Thoracic aorta (tissue), 2 donors: ENCODE data around the gene RAB9A. TPM values are rescaled to one million over a fixed set of nuclear protein-coding genes. Genes with fewer than 3 reads are reported as not detected.

Source experiments
- ATAC-seq: fragments of 150-250 bp; one replicate; pipeline ENCODE4 v1.8.0; 2017; ENCODE audit warnings: low read depth; ENCODE audit not compliant: insufficient number of reproducible peaks, low FRiP score
- DNase-seq: peaks from one replicate; pipeline ENCODE4 v3.0.0-alpha.2; 2020; ENCODE audit warnings: low spot score
- H3K27ac ChIP-seq, 2 donors: fragments of 200-600 bp; sonication (generic); 1 replicate in 1 of 2; 2 replicates in 1 of 2; pipeline ENCODE4 v1.5.1; 2016; ENCODE audit warnings: mild to moderate bottlenecking in 2 of 2, moderate library complexity in 2 of 2
- H3K27me3 ChIP-seq: fragments of 200-600 bp; sonication (generic); replicated peaks from 2 replicates; pipeline ENCODE4 v1.6.0; 2016; ENCODE audit warnings: mild to moderate bottlenecking; ENCODE audit not compliant: insufficient read depth
- H3K36me3 ChIP-seq: fragments of 200-600 bp; sonication (generic); one replicate; pipeline ENCODE4 v1.5.1; 2016
- H3K4me1 ChIP-seq, 2 donors: fragments of 200-600 bp; sonication (generic); 1 replicate in 1 of 2; 2 replicates in 1 of 2; pipeline versions ENCODE4 v1.5.1 to v1.6.0; 2016; ENCODE audit warnings: low read depth in 2 of 2, mild to moderate bottlenecking in 1 of 2; ENCODE audit not compliant: control insufficient read depth in 1 of 2
- H3K4me3 ChIP-seq: fragments of 200-600 bp; sonication (generic); 2 replicates; pipeline ENCODE4 v1.5.1; 2016; ENCODE audit warnings: mild to moderate bottlenecking
- H3K9me3 ChIP-seq: fragments of 200-600 bp; sonication (generic); 2 replicates; pipeline ENCODE4 v1.5.1; 2016
- total RNA-seq, 2 donors: library from RNA; depleted of rRNA; stranded (reverse); fragments of >200 nt; gene quantifications; one replicate each; pipeline versions ENCODE4 v1.1.0 to v1.2.3, GENCODE V29; 2016
- TF ChIP-seq, protein P1 (sequence below): fragments of 200-600 bp; sonication (generic); IDR thresholded peaks from one replicate; pipeline ENCODE4 v1.5.1; 2019; ENCODE audit warnings: antibody characterized with exemption

Gene RAB9A
- total RNA-seq, 2 donors from 2014 or later = 20.0 to 21.7 TPM

DNA sequence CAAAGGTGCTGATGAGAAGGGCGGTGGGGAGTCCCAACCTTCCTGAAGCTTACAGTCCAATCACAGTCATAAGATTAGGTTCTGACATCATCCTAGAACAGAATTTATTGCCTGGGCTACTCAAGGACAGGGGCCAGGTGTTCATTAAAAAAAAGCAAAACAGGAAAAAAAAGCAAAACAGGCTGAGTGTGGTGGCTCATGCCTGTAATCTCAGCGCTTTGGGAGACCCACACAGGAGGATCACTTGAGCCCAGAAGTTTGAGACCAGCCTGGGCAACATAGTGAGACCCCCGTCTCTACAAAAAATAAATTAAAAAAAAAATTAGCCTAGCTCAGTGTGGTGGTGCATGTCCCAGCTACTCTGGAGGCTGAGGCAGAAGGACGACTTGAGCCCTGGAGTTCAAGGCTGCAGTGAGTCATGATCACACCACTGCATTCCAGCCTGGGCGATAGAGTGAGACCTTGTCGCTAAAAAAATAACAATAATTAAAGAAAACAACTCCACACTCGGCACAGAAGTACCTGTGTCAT lies 3.0 kb downstream of the RAB9A start:
- no peak for ATAC-seq
- TF ChIP-seq, protein P1, sequence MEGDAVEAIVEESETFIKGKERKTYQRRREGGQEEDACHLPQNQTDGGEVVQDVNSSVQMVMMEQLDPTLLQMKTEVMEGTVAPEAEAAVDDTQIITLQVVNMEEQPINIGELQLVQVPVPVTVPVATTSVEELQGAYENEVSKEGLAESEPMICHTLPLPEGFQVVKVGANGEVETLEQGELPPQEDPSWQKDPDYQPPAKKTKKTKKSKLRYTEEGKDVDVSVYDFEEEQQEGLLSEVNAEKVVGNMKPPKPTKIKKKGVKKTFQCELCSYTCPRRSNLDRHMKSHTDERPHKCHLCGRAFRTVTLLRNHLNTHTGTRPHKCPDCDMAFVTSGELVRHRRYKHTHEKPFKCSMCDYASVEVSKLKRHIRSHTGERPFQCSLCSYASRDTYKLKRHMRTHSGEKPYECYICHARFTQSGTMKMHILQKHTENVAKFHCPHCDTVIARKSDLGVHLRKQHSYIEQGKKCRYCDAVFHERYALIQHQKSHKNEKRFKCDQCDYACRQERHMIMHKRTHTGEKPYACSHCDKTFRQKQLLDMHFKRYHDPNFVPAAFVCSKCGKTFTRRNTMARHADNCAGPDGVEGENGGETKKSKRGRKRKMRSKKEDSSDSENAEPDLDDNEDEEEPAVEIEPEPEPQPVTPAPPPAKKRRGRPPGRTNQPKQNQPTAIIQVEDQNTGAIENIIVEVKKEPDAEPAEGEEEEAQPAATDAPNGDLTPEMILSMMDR = no peak
- Histone ChIP-seq H3K4me3 (no peak overlapping the region), H3K4me1 (peaks cover 20 to 37% of the 10 kb centered on the region in 2 donors), H3K27me3 (no peaks in the 10 kb centered on the region), H3K36me3 (no peaks in the 10 kb centered on the region), H3K27ac (no peak overlapping the region), H3K9me3 (no peaks in the 10 kb centered on the region)
- DNase-seq = no peak

DNA sequence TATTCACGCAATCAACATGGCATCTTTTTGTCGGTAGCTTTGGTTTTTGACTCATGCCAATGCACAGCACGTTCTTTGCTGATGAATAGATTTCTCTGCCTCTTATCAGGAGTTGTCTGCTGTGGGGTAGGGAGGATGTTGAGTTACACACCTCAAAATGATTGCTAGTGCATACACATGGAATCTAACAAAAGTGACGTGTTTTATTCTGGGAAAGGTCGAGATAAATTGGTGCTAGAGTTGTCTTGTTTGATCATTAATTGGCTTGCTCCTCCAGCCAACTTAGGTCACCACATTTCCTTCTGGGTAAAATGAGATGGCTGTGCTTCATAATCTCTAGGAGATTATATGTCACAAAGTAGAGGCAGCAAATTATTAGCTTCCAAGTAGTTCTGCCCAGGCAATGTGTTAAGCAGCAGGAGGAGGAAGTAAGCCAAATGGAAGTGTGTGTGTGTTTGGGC lies 3.9 kb downstream of the RAB9A start:
- peak overlapping the region in 1 of 2 donors; percentile 12 for H3K27ac ChIP-seq
- TF ChIP-seq, protein P1 = no peak
- peaks cover 20 to 37% of the 10 kb centered on the region in 2 donors for H3K4me1 ChIP-seq
- ATAC-seq (no peak), DNase-seq (no peak)
- no peak overlapping the region for H3K4me3 ChIP-seq
- H3K36me3 ChIP-seq = no peaks in the 10 kb centered on the region
- H3K27me3 ChIP-seq = no peaks in the 10 kb centered on the region
- no peaks in the 10 kb centered on the region for H3K9me3 ChIP-seq

- peaks cover 22 to 40% of the 10 kb centered on the region in 2 donors for H3K4me1 ChIP-seq
- no peaks in the 10 kb centered on the region for H3K36me3 ChIP-seq
- H3K4me3 ChIP-seq = no peak overlapping the region
- H3K27me3 ChIP-seq = no peaks in the 10 kb centered on the region
- no peaks in the 10 kb centered on the region for H3K9me3 ChIP-seq
- no peak for DNase-seq
- H3K27ac ChIP-seq = peak overlapping the region in 1 of 2 donors; percentile 12
- ATAC-seq = no peak
- TF ChIP-seq, protein P1 = no peak
Observed at GRCh38 chrX:13693341-13693961, 4.5 kb downstream of the RAB9A start.

- Histone ChIP-seq H3K9me3 (no peaks in the 10 kb centered on the region), H3K36me3 (no peaks in the 10 kb centered on the region), H3K4me3 (no peak overlapping the region), H3K27ac (peak overlapping the region in 1 of 2 donors; percentile 5), H3K4me1 (peaks cover 31 to 49% of the 10 kb centered on the region in 2 donors), H3K27me3 (no peaks in the 10 kb centered on the region)
- no peak for DNase-seq
- ATAC-seq = no peak
- TF ChIP-seq, protein P1 = no peak
Observed at GRCh38 chrX:13694359-13694758, 5.4 kb downstream of the RAB9A start.

DNA sequence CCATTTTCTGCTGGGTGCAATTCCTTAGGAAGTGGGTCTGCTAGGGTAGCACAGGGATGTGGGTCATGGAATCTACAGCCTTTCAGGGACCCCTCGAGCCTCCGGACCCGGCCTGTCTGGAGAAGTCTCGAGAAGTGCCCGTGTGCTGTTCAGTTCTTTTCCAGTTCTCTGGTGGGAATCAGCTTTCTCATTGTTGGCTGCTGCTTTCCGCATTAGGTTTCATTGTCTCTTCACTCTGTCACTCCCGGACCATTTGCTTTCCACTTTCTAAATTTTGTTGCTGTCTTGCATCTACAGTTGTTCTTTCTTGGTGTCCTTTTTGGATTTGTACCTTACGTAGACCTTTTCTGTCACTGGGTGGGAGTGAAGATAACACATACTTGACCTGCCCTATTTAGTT lies 6.1 kb downstream of the RAB9A start:
- Histone ChIP-seq H3K4me1 (peaks cover 32 to 53% of the 10 kb centered on the region in 2 donors), H3K4me3 (no peak overlapping the region), H3K9me3 (no peaks in the 10 kb centered on the region), H3K27me3 (no peaks in the 10 kb centered on the region), H3K27ac (peak overlapping the region in 1 of 2 donors; percentile 5), H3K36me3 (no peaks in the 10 kb centered on the region)
- TF ChIP-seq, protein P1 = no peak
- ATAC-seq (no peak), DNase-seq (no peak)
